Activated naive CD8-positive, alpha-beta T cell treated with anti-CD3 and anti-CD28 coated beads, Interleukin-2, amount 50 U/mL, for 24 hours (primary cell): ENCODE results near the gene MYO1E.
"Not testable (repeated sequence)": the region's sequence is repeated elsewhere in the genome, so short reads cannot be mapped to it uniquely, and the experiment has no call there.

ENCODE experiments used
- ATAC-seq: fragments of 150-1000 bp; cut with Tn5 transposase; one replicate; pipeline ENCODE4 v1.10.0; 2021
- DNase-seq: peaks from one replicate; pipeline ENCODE4 v3.0.0; 2021
- H3K27ac Mint-ChIP-seq: one replicate; pipeline ENCODE4 v1.8.0; 2021; ENCODE audit warnings: mild to moderate bottlenecking, mixed read lengths
- H3K27me3 Mint-ChIP-seq: one replicate; pipeline ENCODE4 v1.8.0; 2021; ENCODE audit warnings: mixed read lengths
- H3K36me3 Mint-ChIP-seq: one replicate; pipeline ENCODE4 v1.8.0; 2021; ENCODE audit warnings: low read depth, mixed read lengths
- H3K4me1 Mint-ChIP-seq: one replicate; pipeline ENCODE4 v1.8.0; 2021; ENCODE audit warnings: mixed read lengths
- H3K4me3 Mint-ChIP-seq: one replicate; pipeline ENCODE4 v1.8.0; 2021; ENCODE audit warnings: mild to moderate bottlenecking, moderate library complexity, mixed read lengths
- H3K9me3 Mint-ChIP-seq: one replicate; pipeline ENCODE4 v1.8.0; 2021; ENCODE audit warnings: mixed read lengths

MYO1E gene

DNA sequence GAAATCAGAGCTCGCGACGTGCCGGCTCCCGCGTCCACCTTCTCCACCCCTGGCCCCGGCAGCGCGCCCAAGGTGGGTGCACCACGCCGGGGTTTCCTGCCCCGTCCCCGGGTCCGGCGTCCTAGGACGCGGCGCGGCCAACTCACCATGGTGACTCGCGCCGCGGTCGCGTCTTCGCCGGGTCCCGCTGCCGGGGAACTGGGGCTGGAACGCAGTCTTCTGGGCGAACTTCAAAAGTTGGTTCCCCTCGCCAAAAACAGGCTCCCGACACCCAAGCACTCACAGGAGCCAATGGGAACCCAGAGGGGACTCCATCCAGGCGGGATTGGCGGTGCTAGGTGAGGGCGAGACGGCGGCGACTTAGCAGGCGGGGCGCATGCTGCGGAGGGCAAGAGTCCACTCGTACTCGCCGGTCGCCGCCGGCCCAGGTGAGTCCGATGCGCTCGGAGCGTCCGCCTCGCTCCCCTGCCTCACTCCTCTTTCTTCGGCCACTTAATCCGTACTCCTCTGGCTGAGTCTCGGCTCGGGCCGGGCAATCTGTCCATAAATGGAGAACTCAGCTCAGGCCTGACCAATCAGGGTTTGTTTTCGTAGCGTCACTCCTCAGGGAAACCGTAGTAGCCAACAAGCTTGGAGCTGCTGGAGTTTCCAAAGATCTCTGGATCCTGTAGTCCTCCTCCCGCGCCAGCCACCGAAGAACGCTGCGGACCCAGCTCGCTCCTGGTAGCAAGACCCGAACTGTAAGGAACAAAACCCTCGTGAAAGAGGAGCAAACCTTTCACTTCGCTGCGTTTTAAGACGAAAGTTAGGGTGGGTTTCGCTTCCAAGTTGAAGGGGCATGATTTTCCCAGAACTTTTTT, at the start of gene MYO1E:
Gene MYO1E, minus strand, starts transcription at position 520 of the 860 bp plus-strand sequence. Its CDS starts 371 bp downstream, at position 149.
- Mint-ChIP-seq H3K4me1 (peaks cover 30% of the 10 kb centered on the region), H3K36me3 (peaks cover 6% of the 10 kb centered on the region), H3K9me3 (no peaks in the 10 kb centered on the region), H3K4me3 (peak within 1 kb of the TSS; percentile 90), H3K27ac (peak within 1 kb of the TSS; percentile 77), H3K27me3 (peaks cover 43% of the 10 kb centered on the region)
- DNase-seq (peak; percentile 46), ATAC-seq (peak; percentile 75)

GRCh38 chr15:59420986-59421618, 48.4 kb upstream of the MYO1E start:
- Mint-ChIP-seq H3K36me3 (no peaks in the 10 kb centered on the region), H3K4me1 (peaks cover 21% of the 10 kb centered on the region), H3K9me3 (no peaks in the 10 kb centered on the region), H3K27me3 (peaks cover 27% of the 10 kb centered on the region), H3K4me3 (no peak overlapping the region), H3K27ac (no peak overlapping the region)
- ATAC-seq = no peak
- no peak for DNase-seq

DNA sequence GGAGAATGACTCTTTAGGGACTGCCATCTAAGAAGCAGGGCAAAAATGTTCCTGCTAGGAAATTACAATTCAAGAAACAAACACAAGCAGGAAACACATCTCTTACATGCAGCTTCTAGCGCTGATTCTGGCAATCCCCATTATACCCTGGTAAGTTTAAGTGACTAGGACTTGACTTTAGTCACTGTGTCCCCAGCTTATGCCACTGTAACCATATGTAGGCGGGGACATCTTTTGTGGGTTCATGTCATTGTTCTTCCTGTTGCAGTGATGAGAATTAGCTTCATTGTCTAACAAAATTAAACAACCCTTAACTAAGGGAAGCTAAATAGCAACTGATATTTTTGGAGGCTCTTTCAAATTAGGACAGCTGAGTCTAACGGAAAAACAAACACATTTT, 47.4 kb upstream of the MYO1E start:
- DNase-seq = no peak
- H3K36me3 Mint-ChIP-seq = no peaks in the 10 kb centered on the region
- peaks cover 21% of the 10 kb centered on the region for H3K4me1 Mint-ChIP-seq
- ATAC-seq = peak; percentile 93
- no peak overlapping the region for H3K4me3 Mint-ChIP-seq
- no peaks in the 10 kb centered on the region for H3K9me3 Mint-ChIP-seq
- peaks cover 30% of the 10 kb centered on the region for H3K27me3 Mint-ChIP-seq
- no peak overlapping the region for H3K27ac Mint-ChIP-seq

GRCh38 chr15:59419170-59419569, 46.5 kb upstream of the MYO1E start:
- Mint-ChIP-seq H3K4me3 (no peak overlapping the region), H3K36me3 (no peaks in the 10 kb centered on the region), H3K9me3 (no peaks in the 10 kb centered on the region), H3K27me3 (peaks cover 29% of the 10 kb centered on the region), H3K27ac (no peak overlapping the region), H3K4me1 (peaks cover 22% of the 10 kb centered on the region)
- ATAC-seq (no peak), DNase-seq (no peak)

DNA sequence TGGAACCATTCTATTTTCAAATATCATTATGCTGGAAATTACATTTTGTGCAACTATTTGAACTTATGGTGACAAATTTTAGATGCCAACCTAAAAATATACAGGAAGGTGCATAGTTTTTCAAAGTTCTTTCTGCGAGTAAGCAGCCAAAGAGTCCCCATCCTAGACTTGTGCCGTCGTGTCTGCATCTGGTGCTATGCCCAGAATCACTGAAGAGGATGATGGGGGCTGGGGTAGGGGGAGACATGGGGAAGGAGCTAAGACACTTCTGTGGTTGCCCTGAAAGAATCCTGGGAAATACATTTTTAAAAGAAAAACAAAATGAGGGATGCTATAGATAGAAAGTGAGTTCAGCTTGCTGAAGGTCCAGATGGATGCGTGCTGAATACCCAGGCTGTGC, 44.1 kb upstream of the MYO1E start:
- peaks cover 27% of the 10 kb centered on the region for H3K27me3 Mint-ChIP-seq
- no peaks in the 10 kb centered on the region for H3K36me3 Mint-ChIP-seq
- H3K4me1 Mint-ChIP-seq = peaks cover 46% of the 10 kb centered on the region
- H3K9me3 Mint-ChIP-seq = no peaks in the 10 kb centered on the region
- no peak overlapping the region for H3K27ac Mint-ChIP-seq
- no peak for ATAC-seq
- DNase-seq = no peak
- no peak overlapping the region for H3K4me3 Mint-ChIP-seq

- H3K36me3 Mint-ChIP-seq = no peaks in the 10 kb centered on the region
- DNase-seq (no peak), ATAC-seq (peak; percentile 2)
- H3K27me3 Mint-ChIP-seq = peaks cover 36% of the 10 kb centered on the region
- no peak overlapping the region for H3K4me3 Mint-ChIP-seq
- H3K9me3 Mint-ChIP-seq = no peaks in the 10 kb centered on the region
- H3K27ac Mint-ChIP-seq = peak overlapping the region; percentile 70
- H3K4me1 Mint-ChIP-seq = peaks cover 42% of the 10 kb centered on the region
Measured at GRCh38 chr15:59413577-59413976, 40.9 kb upstream of the MYO1E start.

GRCh38 chr15:59410391-59410896, 37.8 kb upstream of the MYO1E start:
- H3K4me1 Mint-ChIP-seq = peaks cover 44% of the 10 kb centered on the region
- H3K4me3 Mint-ChIP-seq = no peak overlapping the region
- no peak overlapping the region for H3K27ac Mint-ChIP-seq
- H3K27me3 Mint-ChIP-seq = peaks cover 23% of the 10 kb centered on the region
- no peaks in the 10 kb centered on the region for H3K9me3 Mint-ChIP-seq
- DNase-seq (no peak), ATAC-seq (no peak)
- no peaks in the 10 kb centered on the region for H3K36me3 Mint-ChIP-seq

- H3K27me3 Mint-ChIP-seq = peaks cover 19% of the 10 kb centered on the region
- no peaks in the 10 kb centered on the region for H3K36me3 Mint-ChIP-seq
- ATAC-seq (no peak), DNase-seq (no peak)
- peaks cover 38% of the 10 kb centered on the region for H3K4me1 Mint-ChIP-seq
- H3K27ac Mint-ChIP-seq = no peak overlapping the region
- H3K9me3 Mint-ChIP-seq = no peaks in the 10 kb centered on the region
- no peak overlapping the region for H3K4me3 Mint-ChIP-seq
Measured at GRCh38 chr15:59407946-59408345, 35.3 kb upstream of the MYO1E start.

DNA sequence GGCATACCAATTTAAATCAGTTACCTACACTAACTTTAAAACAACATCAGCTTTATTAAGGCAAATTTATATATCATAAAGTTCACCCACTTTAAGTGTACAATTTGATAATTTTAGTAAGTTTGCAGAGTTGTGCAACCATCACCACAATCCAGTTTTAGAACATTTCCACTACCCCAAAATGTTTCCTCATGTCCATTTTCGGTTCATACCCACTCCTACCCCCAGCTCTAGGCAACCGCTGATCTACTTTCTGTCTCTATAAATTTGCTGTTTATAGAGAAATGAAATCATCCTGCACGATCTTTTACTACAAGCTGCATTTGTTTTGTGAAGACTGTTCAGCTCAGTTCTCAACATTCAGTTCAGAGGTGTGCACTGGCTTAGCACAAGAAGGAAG, 33.8 kb upstream of the MYO1E start:
- Mint-ChIP-seq H3K4me3 (no peak overlapping the region), H3K4me1 (peaks cover 27% of the 10 kb centered on the region), H3K9me3 (no peaks in the 10 kb centered on the region), H3K27ac (no peak overlapping the region), H3K27me3 (peaks cover 18% of the 10 kb centered on the region), H3K36me3 (no peaks in the 10 kb centered on the region)
- DNase-seq = no peak
- no peak for ATAC-seq

- no peak overlapping the region for H3K4me3 Mint-ChIP-seq
- no peak overlapping the region for H3K27ac Mint-ChIP-seq
- ATAC-seq (no peak), DNase-seq (no peak)
- no peaks in the 10 kb centered on the region for H3K36me3 Mint-ChIP-seq
- peaks cover 15% of the 10 kb centered on the region for H3K27me3 Mint-ChIP-seq
- H3K4me1 Mint-ChIP-seq = peaks cover 25% of the 10 kb centered on the region
- H3K9me3 Mint-ChIP-seq = no peaks in the 10 kb centered on the region
Measured at GRCh38 chr15:59405079-59405478, 32.4 kb upstream of the MYO1E start.

DNA sequence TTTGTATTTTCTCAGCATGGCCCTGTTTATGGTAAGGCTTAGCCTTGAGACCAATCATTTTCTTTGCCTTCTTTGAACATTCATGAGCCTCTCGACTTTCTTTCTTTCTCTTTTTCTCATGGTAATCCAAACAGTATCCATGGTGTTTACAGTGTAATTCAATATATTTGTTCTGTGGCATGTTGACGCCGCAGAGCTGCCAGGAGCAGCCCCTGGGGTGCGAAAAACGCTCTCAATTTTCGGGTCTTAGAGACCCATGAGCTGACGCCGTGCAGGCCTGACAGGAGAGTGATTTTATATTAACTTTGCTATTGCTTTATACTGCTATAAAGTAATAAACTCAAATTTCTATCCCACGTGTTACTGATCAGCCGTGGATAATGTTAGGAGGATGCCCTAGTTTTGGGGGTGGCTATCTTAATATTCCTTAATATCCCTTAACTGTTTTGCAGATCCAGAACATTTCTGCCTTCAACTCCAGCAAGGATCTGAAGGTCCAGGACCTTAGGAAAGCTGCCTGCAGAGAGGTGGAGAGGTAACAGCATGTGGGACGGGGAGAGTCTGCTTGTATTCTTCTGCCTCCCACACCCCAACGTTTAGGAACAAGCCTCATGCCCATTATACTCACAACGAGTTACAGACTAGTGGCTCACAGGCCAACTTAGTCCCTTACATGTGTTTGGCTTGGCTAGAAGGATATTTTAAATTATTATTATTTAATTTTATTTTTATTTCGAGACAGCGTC, 29.3 kb upstream of the MYO1E start:
- Mint-ChIP-seq H3K27ac (no peak overlapping the region), H3K27me3 (peaks cover 11% of the 10 kb centered on the region), H3K4me3 (no peak overlapping the region), H3K4me1 (peaks cover 30% of the 10 kb centered on the region), H3K36me3 (no peaks in the 10 kb centered on the region), H3K9me3 (no peaks in the 10 kb centered on the region)
- DNase-seq = no peak
- ATAC-seq = no peak

- not testable (repeated sequence) for H3K9me3 Mint-ChIP-seq, DNase-seq, H3K4me3 Mint-ChIP-seq, H3K27ac Mint-ChIP-seq, H3K36me3 Mint-ChIP-seq, ATAC-seq
- Mint-ChIP-seq H3K27me3 (peaks cover 14% of the 10 kb centered on the region), H3K4me1 (peaks cover 30% of the 10 kb centered on the region)
Measured at GRCh38 chr15:59401051-59401823, 28.6 kb upstream of the MYO1E start.

GRCh38 chr15:59400103-59400813, 27.6 kb upstream of the MYO1E start:
- Mint-ChIP-seq H3K27ac (no peak overlapping the region), H3K27me3 (peaks cover 14% of the 10 kb centered on the region), H3K36me3 (no peaks in the 10 kb centered on the region), H3K4me3 (no peak overlapping the region), H3K4me1 (peaks cover 28% of the 10 kb centered on the region), H3K9me3 (no peaks in the 10 kb centered on the region)
- no peak for DNase-seq
- ATAC-seq = no peak
